ENCODE results near the gene ZC2HC1C. TPM values are rescaled to one million over a fixed set of nuclear protein-coding genes. Genes with fewer than 3 reads are reported as not detected.

Gene ZC2HC1C
- total RNA-seq, 1 donor from 2014 or later = 1.4 TPM

GRCh38 chr14:75079521-75079920, 10.1 kb downstream of the ZC2HC1C start:
- Mint-ChIP-seq H3K36me3 (ENCODE audit: low read depth, unreplicated experiment) (peaks cover 5% of the 10 kb centered on the region), H3K27ac (ENCODE audit: unreplicated experiment) (no peak overlapping the region), H3K4me3 (ENCODE audit: unreplicated experiment) (no peak overlapping the region), H3K27me3 (ENCODE audit: low read depth, unreplicated experiment) (peaks cover 2% of the 10 kb centered on the region), H3K4me1 (ENCODE audit: low read depth, unreplicated experiment) (no peaks in the 10 kb centered on the region), H3K9me3 (ENCODE audit: unreplicated experiment) (no peaks in the 10 kb centered on the region)
- FAIRE-seq (no peak), DNase-seq (ENCODE audit: low read depth) (no peak)
- Histone ChIP-seq H3K27ac (ENCODE audit: low read depth, low read length) (no peak overlapping the region), H4K20me1 (ENCODE audit: insufficient read depth, low read length) (no peaks in the 10 kb centered on the region), H3K4me2 (ENCODE audit: low read length) (no peak overlapping the region), H3K9ac (ENCODE audit: low read length) (no peak overlapping the region), H3K79me2 (ENCODE audit: insufficient read depth, low read length) (no peaks in the 10 kb centered on the region), H3K4me3 (ENCODE audit: insufficient read depth, low read depth, low read length) (no peak overlapping the region), H3K27me3 (ENCODE audit: insufficient read depth, low read length) (no peaks in the 10 kb centered on the region), H3K4me1 (ENCODE audit: insufficient read depth, low read length) (no peaks in the 10 kb centered on the region), H3K36me3 (ENCODE audit: insufficient read depth, low read length) (no peaks in the 10 kb centered on the region), H3K9me3 (ENCODE audit: insufficient read depth, low read depth, low read length) (no peaks in the 10 kb centered on the region), H2AFZ (ENCODE audit: low read depth, low read length) (no peak overlapping the region)
- no peak for TF ChIP-seq CTCF (IDR thresholded peaks at IDR 0.05; ENCODE audit: insufficient read depth, low read depth, low read length)
- no peak for TF ChIP-seq EZH2 (IDR thresholded peaks at IDR 0.05; ENCODE audit: insufficient read depth, low read length)

DNA sequence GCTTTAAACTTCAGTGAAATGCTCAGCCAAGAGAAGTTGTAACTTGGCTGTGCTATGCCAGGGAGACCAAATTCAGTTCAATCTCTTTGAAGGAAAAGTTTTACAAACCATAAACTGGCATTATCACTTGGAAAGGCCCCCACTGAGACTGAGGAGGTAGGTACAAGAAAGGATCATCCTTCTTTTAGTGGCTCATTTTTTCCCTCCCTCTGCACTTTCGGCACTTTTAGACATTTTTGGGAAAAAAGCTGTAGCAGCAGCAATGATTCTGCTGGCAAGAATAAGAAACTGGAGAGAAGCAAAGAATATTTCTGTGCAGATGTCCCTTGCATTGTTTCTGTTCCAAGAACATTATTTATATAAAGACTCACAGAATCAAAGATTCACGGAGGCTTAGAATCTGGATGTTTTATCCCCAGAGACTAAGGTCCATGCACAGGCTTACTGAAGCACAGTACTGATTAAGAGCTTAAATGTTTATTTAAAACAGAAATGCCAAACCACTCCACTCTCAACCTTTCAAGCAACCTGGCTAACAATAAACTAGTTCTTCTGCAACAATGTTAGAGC, 12.3 kb downstream of the ZC2HC1C start:
- no peak overlapping the region for H3K27ac ChIP-seq (ENCODE audit: low read depth, low read length)
- Mint-ChIP-seq H3K4me1 (ENCODE audit: low read depth, unreplicated experiment) (no peaks in the 10 kb centered on the region), H3K4me3 (ENCODE audit: unreplicated experiment) (no peak overlapping the region), H3K27ac (ENCODE audit: unreplicated experiment) (no peak overlapping the region), H3K9me3 (ENCODE audit: unreplicated experiment) (no peaks in the 10 kb centered on the region), H3K27me3 (ENCODE audit: low read depth, unreplicated experiment) (no peaks in the 10 kb centered on the region), H3K36me3 (ENCODE audit: low read depth, unreplicated experiment) (peaks cover 6% of the 10 kb centered on the region)
- DNase-seq (ENCODE audit: low read depth) = no peak
- H3K9ac ChIP-seq (ENCODE audit: low read length) = no peak overlapping the region
- H3K79me2 ChIP-seq (ENCODE audit: insufficient read depth, low read length) = no peaks in the 10 kb centered on the region
- H3K4me1 ChIP-seq (ENCODE audit: insufficient read depth, low read length) = no peaks in the 10 kb centered on the region
- no peaks in the 10 kb centered on the region for H3K27me3 ChIP-seq (ENCODE audit: insufficient read depth, low read length)
- no peak for FAIRE-seq
- no peaks in the 10 kb centered on the region for H3K9me3 ChIP-seq (ENCODE audit: insufficient read depth, low read depth, low read length)
- no peaks in the 10 kb centered on the region for H4K20me1 ChIP-seq (ENCODE audit: insufficient read depth, low read length)
- no peak overlapping the region for H3K4me2 ChIP-seq (ENCODE audit: low read length)
- no peak overlapping the region for H3K4me3 ChIP-seq (ENCODE audit: insufficient read depth, low read depth, low read length)
- peaks cover 7% of the 10 kb centered on the region for H3K36me3 ChIP-seq (ENCODE audit: insufficient read depth, low read length)
- no peak overlapping the region for H2AFZ ChIP-seq (ENCODE audit: low read depth, low read length)
- TF ChIP-seq EZH2 (IDR thresholded peaks at IDR 0.05; ENCODE audit: insufficient read depth, low read length) (no peak), CTCF (IDR thresholded peaks at IDR 0.05; ENCODE audit: insufficient read depth, low read depth, low read length) (no peak)

DNA sequence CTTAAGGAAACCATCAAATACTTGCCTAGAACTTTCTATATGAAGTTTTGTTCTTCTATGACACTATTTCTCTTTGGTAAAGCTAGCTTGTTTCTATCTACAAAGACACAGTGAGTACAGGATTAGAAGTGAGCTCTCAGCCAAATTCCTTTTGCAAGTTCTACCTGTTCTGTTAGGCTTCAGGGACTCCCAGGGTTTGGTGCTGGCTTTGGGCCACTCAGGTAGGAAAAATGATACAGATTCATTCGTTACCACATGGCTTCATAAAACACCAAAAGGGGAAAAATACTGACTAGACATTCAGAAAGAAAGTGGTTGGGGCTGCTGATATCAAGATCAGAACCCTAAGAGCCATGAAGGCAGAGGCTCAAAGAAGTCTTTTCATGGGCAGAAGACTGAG, 13.8 kb downstream of the ZC2HC1C start:
- TF ChIP-seq CTCF (IDR thresholded peaks at IDR 0.05; ENCODE audit: insufficient read depth, low read depth, low read length) = no peak
- no peak for TF ChIP-seq EZH2 (IDR thresholded peaks at IDR 0.05; ENCODE audit: insufficient read depth, low read length)
- H3K4me1 Mint-ChIP-seq (ENCODE audit: low read depth, unreplicated experiment) = no peaks in the 10 kb centered on the region
- Histone ChIP-seq H3K27ac (ENCODE audit: low read depth, low read length) (no peak overlapping the region), H3K4me2 (ENCODE audit: low read length) (no peak overlapping the region), H2AFZ (ENCODE audit: low read depth, low read length) (no peak overlapping the region), H4K20me1 (ENCODE audit: insufficient read depth, low read length) (no peaks in the 10 kb centered on the region), H3K9ac (ENCODE audit: low read length) (no peak overlapping the region), H3K79me2 (ENCODE audit: insufficient read depth, low read length) (no peaks in the 10 kb centered on the region), H3K4me1 (ENCODE audit: insufficient read depth, low read length) (no peaks in the 10 kb centered on the region), H3K9me3 (ENCODE audit: insufficient read depth, low read depth, low read length) (no peaks in the 10 kb centered on the region), H3K4me3 (ENCODE audit: insufficient read depth, low read depth, low read length) (no peak overlapping the region), H3K27me3 (ENCODE audit: insufficient read depth, low read length) (no peaks in the 10 kb centered on the region), H3K36me3 (ENCODE audit: insufficient read depth, low read length) (peaks cover 23% of the 10 kb centered on the region)
- H3K27ac Mint-ChIP-seq (ENCODE audit: unreplicated experiment) = no peak overlapping the region
- no peaks in the 10 kb centered on the region for H3K9me3 Mint-ChIP-seq (ENCODE audit: unreplicated experiment)
- H3K36me3 Mint-ChIP-seq (ENCODE audit: low read depth, unreplicated experiment) = peaks cover 9% of the 10 kb centered on the region
- FAIRE-seq (no peak), DNase-seq (ENCODE audit: low read depth) (no peak)
- no peak overlapping the region for H3K4me3 Mint-ChIP-seq (ENCODE audit: unreplicated experiment)
- no peaks in the 10 kb centered on the region for H3K27me3 Mint-ChIP-seq (ENCODE audit: low read depth, unreplicated experiment)

Data from astrocyte (in vitro differentiated cells and primary cell).